Glomerular endothelial cell (primary cell): ENCODE data around the gene MRPS23. TPM values are rescaled to one million over a fixed set of nuclear protein-coding genes. Genes with fewer than 3 reads are reported as not detected.

Experiments used
- DNase-seq: peaks from one replicate; pipeline ENCODE4 v3.0.0-alpha.2; 2011; ENCODE audit warnings: low read depth, low spot score; ENCODE audit errors: extremely low read depth
- total RNA-seq: library from RNA; depleted of rRNA; stranded (reverse); fragments of >200 nt; gene quantifications from 2 replicates; pipeline ENCODE4 v1.2.3, GENCODE V29; 2015

MRPS23 gene
- total RNA-seq, 1 donor from 2014 or later: 23.3 TPM

DNA sequence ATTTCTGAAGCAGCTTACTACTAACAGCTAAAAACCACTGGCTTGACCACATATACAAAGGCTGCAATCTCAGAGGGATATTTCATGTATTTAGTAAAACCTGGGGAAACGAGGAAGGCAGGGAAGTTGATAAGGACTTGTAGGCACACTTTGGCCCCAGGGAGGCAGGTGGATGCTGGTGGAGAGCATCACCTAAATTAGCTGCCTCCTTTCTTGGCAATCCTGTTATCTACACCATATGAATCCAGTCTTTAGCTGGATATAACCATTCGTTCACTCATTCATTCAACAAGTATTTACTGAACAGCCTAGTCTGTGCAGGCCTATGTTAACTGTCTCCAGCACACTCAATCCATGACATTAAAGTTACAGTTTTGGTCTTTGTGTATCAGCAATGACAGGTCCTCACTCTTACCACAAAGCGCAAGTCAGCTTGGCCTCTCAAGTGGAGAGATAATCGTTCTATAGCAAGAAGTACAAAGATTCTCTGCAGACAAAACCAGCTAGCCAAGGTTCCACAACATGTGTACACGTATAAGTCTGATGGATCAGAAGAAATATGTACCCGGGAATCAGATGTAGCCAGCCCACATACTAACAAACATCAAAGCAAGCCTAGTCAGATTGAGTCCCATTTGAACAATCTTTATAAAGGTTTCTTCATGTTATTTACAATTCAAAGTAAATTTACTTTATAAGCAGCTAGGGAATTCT, 10.8 kb downstream of the MRPS23 start:
- DNase-seq: no peak

- no peak for DNase-seq
These were observed 11.4 kb downstream of the MRPS23 start for GRCh38 chr17:57838453-57838852.

DNA sequence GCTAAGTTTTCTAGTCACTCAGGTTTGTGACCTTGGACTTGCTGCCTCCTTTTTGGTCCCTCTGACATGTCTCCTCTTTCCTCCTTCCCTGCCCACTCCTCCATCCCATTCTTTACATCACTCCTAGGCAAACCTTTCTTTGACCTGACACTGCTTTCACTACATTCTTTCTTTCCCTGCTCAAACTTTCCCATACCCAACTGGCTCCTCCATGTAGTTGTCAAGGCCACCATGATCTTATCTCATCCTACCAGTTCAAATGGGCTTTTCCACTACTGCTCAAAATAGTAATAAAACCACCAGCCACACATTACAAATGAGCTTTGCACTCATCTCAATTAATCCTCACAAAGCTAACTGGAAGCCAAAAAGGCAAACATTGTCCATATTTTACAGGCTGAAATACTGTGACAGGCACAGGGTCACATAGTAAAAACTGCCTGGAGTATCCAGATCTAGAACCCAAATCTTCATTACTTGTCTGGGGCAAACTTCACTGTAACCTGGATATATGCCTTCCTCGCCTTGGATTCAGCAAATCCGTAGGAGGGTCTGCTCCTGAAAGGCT, 14.4 kb downstream of the MRPS23 start:
- no peak for DNase-seq

- no peak for DNase-seq
These were observed 15.6 kb downstream of the MRPS23 start for GRCh38 chr17:57834146-57834741.

DNA sequence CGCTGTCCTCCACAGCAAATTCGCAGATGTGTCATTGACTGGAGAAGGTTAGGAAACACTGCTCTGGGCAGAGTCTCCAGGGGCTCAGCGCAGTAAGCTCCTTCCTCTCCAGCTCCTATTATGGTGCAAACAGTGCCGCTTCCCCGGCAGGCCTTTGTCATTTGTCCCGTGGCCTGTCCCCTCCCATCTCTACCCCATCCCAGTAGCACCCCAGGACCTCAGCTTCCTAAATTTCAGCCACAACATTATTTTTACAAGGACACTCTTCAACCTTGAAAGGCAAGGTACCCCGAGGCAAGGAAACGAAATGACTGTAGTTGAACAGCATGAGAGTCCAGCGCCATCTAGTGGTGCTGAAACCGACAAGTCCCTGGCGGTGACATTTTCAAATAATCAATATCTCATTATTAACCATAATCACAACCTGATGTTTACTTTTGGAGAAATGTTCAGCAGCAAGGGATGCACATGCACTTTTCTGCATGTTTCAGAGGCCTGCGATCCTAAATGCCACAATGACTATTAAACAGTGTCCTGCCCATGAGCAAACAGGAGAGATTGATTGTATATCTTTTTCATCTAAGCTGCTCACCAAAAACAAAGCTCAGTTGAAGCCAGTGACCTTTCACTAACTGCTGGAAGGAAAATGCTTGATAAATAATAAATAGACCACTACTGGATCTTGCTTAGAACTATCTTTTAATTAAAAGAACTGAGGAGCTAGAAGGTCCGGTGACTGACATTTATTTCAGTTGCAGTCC, 16.5 kb downstream of the MRPS23 start:
- peak; percentile 56 for DNase-seq

- DNase-seq: no peak
These were observed 17.3 kb downstream of the MRPS23 start for GRCh38 chr17:57832314-57833178.

GRCh38 chr17:57830880-57831279, 19.0 kb downstream of the MRPS23 start:
- DNase-seq: no peak

GRCh38 chr17:57823469-57824401, 26.1 kb downstream of the MRPS23 start:
- DNase-seq: no peak

DNA sequence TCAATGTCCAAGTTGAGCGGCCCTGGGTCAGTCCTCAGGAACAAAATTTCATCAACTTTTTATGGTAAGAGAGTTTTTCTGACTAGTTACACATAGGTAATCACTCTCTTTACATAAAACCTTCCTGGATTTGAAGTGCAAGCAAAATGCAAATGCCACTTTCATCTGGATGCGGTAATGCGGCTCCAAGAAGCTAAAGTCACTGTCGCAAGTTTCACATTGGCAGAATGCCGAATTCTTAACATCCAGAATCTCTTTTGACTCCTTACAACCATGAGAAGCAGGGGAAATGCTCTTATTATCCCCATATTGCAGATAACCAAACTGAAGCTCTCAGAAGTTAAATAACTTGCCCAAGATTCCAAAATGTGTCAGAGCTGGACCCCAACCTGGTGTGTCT, 30.0 kb downstream of the MRPS23 start:
- no peak for DNase-seq

- peak; percentile 3 for DNase-seq
These were observed 30.6 kb downstream of the MRPS23 start for GRCh38 chr17:57819285-57819684.

- DNase-seq: no peak
These were observed 31.8 kb downstream of the MRPS23 start for GRCh38 chr17:57818066-57818465.

DNA sequence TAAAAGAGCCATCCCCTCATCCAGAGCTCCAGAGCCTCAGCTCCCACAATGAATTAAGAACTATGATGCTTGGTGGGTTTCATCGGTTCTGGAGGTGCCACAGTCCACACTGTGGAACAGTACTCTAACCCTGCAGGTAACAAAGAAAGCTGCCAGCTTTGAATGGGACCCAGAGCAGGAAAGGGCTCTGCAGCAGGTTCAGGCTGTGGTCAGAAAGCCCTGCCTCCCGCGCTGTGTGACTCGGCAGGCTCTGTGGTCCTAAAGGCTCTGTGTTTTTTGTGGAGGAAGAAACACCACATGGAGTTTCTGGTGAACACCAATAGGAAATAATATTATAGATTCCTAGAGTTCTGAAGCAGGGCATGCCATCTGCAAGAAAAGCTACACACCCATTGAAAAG, 32.5 kb downstream of the MRPS23 start:
- no peak for DNase-seq

DNA sequence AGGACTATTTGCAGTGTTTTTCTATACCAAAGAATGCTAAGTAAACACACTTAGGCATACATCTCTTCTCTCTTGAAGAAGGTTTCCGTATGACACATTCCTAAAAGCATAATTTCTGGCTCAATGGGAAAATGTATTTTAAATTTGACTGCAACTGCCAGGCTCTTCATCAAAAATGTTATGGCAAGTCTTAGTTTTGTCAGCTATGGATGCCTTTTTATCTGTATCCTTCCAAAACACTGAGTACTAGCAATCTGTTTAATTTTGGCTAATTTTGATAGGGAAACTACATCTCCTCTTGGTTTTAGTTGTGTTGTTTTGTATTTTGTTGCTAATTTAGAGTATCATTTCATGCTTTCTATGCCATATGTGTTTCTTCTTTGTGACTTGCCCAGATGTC, 35.4 kb downstream of the MRPS23 start:
- DNase-seq: no peak

DNA sequence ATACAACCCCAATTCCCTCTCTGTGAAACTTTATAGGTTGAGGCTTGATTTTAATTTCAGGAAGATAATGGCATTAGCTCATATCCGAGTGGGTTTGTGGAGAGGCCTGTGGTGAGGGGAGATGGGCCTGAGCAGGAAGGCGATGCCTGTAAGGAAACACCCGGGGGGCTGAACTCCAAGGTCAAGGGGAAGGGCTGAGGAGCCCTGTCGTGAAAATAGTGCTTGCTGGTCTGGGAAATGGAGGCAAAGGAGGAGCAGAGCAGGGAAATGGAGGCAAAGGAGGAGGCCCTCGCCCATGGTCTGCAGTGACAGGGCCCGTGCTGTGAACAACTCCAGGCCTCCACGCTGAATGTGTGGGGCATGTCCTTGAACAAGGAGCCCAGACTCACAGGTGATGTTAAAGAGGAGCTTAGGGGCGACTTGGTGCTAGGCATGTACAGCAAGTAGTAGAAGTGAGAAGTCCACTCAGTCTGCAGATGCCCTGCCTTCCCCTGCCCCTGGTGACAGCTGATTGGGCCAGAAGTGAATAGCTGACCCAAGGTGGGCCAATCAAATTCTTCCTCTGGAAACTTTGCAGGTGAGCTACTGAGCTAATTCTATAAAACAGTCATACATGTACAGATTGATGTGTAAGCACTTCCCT, 38.1 kb downstream of the MRPS23 start:
- no peak for DNase-seq

GRCh38 chr17:57810721-57811637, 38.9 kb downstream of the MRPS23 start:
- no peak for DNase-seq

- DNase-seq: no peak
These were observed 40.0 kb downstream of the MRPS23 start for GRCh38 chr17:57809879-57810278.

- DNase-seq: no peak
These were observed 41.0 kb downstream of the MRPS23 start for GRCh38 chr17:57808882-57809281.
